Occipital lobe (tissue), 2 donors: ENCODE measurements around the gene SGTA. TPM values are rescaled to one million over a fixed set of nuclear protein-coding genes. Genes with fewer than 3 reads are reported as not detected.

Experiments used
- DNase-seq: peaks from one replicate; lab custom pipeline; 2025; lab: John Stamatoyannopoulos, UW
- total RNA-seq: library from RNA; depleted of rRNA; stranded (reverse); fragments of >200 nt; gene quantifications from one replicate; pipeline ENCODE4 v1.2.3, GENCODE V29; 2014

SGTA gene
- total RNA-seq, 1 donor from 2014 or later, result 24.2 TPM

DNA sequence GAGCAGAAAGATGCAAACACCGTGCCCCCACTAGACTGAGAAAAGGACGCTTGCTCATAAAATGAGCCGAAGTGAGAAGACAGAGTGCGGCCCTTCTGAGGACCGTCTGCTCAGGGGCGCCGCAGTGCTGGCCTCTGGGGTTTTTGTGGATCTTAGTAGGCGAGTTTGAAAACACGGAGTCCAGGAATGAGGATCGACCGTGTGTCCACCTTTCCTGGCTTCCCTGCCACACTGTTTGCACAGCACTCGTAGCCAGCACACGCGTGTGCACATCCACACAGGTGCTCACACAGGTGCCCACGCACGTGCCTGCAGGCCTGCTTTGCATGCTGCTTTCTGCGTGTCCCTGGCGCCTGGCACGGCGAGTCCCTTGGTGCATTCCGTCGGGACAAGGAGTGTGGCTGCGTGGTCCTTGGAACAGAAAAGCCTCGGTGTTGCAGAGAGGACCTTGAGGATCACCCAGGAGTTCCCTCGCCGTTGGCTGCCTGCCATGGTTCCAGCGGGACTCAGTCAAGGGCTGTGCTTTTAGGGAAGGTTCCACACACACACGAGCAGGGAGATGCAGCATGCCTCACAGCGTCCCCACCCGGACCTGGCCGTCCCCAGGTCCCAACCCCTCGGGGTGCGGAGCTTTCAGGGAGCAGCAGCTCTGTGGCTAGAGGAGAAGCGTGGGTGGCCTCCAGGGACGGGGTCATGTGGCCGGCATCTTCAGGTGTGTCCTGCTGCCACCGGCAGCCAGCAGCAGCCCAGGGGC is 26.5 kb upstream of the SGTA start:
- DNase-seq, result no peak

DNA sequence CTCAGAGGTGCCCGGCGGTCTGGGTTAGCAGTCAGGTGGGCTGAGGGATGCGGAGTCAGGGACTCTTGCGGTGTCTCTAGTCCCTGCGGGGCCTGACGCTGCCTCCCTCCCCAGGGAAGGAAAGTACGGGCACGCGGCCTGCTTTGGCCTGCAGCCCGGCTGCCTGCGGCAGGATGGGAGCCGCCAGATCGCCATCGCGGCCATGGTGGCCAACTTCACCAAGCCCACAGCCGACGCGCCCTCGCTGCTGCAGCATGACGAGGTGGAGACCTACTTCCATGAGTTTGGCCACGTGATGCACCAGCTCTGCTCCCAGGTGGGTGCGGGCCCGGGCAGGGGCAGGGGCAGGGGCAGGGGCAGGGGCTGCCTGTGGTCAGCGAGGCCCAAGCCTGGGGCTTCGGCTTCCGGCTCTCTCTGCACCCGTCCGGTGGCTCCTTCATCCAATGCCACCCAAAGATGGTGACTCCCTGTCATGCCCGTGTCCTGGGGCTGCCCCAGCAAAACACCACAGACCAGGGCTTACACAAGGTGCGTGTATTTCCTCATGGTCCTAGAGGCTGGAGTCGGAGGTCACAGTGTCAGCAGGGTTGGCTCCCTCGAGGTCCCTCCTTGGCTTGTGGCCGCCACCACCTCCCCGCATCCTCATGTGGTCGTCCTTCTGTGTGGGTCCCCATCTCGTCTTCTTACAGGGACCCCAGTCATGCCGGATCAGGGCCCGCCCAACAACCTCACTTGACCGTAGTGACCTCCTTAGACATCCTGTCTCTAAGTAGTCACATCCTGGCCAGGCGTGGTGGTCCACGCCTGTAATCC is 25.3 kb upstream of the SGTA start:
- no peak for DNase-seq

DNA sequence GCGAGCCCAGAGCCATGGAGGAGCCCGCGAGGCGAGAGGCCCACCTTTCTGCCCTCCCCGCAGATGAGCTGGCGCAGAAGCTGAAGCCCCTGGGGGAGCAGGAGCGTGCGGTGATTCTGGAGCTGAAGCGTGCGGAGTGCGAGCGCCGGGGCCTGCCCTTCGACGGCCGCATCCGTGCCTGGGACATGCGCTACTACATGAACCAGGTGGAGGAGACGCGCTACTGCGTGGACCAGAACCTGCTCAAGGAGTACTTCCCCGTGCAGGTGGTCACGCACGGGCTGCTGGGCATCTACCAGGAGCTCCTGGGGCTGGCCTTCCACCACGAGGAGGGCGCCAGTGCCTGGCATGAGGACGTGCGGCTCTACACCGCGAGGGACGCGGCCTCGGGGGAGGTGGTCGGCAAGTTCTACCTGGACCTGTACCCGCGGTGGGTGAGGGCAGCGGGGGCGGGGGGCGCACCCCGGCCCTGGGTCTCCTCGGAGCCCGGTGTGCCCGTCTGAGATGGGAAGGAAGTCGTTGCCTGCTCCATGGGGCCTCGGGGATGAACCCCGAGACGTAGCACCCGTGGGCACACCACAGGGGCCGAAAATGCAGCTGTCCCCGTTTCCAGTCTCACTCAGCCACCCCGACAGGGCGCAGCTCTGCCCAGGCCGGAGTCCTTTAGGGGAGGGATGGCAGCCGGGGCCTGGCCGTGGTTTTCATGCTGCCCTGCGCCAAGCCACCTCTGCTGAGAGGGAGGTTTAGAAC is 24.5 kb upstream of the SGTA start:
- DNase-seq, result no peak

DNA sequence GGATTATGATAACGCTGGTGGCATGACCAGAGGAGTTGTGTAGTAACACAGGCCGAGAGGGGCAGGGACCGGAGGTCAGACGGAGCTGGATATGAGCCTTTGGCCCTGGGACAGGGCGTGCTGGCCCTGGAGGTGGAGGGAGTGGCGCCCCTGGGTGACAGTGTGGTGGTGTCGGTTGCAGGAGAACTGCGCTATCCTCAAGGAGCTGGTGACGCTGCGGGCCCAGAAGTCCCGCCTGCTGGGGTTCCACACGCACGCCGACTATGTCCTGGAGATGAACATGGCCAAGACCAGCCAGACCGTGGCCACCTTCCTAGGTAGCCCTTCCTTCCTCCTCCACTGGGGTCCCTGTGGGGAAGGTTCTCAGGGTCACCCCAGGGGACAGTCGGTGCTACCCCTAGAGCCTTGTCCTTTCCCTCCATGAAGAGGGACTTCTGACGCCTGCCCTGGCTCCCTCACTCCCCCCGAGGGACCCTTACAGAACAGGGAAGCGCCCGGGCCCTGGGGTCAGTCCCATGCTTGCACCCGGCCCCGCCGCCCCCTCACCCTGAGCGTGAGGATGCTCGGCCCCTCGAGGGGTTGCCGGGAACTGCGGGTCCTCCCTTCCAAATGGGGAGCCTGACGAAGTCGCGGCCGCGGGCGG is 23.8 kb upstream of the SGTA start:
- DNase-seq, result no peak

DNA sequence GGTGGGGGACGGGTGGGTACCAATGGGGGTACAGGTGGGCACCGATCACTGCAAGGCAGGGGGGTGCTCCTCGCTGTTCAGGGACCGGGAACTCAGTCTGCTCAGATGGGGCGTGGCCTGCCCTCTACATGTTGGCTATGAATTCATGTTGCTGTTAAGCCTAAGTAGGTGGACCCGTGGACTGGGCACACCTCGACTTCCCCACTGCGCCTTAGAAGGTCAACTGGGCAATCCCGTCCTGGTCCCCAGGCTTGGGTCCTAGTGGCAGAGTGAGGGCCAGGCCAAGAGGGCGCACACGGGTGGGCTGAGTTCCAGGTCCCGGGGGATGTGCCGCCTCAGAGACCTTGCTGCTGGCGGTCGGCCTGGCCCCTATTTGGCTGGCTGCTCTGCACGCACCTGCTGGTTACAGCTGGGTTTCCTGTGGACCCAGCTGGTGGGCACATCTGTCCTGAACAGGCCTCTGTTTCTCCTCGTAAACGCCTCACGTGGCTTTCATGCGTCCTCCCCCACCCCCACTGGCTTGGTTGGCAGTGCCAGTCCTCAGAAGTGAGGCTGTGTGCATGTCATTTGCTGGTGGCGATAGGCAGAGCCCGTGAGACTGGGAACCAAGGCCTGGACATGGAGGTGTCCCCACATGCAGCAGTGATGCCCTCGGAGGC is 23.0 kb upstream of the SGTA start:
- no peak for DNase-seq

DNA sequence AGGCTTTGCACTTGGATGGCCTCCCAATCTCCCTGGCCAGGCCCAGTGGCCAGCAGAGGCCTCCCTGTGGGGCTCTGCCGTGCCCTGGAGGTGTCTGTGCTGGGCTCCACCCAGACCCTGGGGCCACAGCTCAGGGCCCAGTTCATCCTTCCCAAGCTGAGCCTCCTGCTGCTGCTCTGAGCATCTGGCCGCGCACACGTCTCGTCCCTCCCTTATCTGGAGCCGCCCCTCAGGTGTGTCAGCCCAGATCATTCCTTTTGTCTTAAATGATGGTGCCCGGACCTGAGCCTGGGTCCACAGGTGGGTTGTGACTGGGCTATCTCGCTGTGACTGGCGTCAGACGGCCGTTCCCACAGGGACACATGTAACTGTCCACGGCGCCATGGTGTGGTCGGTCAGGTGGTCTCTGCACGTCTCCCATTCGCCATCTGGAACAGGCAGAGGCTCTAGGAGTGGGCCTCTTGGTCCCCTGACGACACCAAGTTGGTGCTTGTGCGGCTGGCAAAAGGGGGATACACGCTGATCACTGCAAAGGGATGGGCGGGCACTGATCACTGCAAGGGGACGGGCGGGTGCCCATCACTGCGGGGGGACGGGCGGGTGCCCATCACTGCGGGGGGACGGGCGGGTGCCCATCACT is 22.3 kb upstream of the SGTA start:
- no peak for DNase-seq

DNA sequence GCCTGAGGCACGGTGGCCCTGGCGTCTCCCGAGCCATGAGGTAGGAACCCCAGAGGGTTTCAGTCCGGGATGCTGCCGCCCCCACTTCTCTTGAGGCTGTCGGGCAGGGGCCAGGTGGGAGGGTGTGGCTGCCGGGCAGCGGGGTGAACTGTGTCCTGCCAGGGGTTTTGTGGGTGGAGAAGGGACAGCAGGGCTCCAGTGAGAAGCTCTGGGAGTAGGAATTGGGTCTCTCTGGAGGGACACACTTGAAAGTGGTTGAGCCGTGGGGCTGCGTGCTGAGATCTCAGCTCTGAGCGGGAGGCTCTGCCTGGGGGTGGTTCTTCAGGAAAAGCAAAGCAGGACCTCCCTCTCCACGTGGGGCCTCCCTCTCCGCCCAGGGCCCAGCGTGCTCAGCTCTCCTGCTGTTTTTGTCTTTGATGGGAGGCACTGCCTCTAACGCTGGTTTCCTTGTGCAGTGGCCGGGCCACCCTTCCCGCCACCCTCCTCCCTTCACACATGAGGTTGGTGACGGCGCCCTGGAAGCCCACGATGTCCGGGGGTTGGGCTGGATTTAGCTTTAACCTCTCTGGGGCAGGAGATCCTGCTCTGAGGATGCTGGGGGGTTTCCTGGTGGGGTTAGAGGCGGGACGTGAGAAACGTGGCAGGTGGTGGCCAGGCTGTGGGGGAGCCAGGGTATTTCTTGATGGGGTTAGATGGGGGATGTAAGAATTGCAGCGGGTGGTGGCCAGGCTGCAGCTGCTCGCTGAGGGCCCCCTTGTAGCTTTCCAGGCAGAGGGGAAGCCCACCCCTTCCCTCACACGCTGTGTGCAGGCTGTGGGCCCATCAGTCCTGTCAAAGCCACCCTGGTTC is 21.3 kb upstream of the SGTA start:
- DNase-seq, result no peak

DNA sequence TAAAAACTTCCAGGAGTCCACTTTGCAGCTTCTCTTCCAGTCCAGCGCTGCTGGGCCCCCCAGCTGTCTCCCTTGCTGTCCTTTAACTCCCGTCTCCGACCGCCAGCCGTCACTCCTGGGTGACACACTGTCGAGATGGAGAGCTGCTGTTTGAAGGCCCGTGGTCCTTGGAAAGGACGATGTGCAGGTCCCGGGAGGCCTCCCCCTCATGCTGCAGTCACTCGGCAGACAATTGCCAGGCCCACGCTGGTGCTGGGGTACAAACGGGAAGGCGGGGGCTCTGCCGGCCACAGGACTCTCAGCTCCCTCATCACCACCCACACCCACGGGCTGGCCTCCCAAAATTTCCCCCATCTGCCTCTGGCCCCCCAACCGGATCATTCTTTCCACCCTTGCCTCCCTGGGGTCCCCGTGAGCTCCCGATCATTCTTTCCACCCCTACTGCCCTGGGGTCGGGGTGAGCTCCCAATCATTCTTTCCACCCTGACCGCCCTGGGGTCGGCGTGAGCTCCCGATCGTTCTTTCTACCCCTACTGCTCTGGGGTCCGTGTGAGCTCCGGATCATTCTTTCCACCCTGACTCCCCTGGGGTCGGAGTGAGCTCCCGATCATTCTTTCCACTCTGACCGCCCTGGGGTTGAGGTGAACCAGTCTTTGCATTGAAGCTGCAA is 20.5 kb upstream of the SGTA start:
- DNase-seq, result no peak

DNA sequence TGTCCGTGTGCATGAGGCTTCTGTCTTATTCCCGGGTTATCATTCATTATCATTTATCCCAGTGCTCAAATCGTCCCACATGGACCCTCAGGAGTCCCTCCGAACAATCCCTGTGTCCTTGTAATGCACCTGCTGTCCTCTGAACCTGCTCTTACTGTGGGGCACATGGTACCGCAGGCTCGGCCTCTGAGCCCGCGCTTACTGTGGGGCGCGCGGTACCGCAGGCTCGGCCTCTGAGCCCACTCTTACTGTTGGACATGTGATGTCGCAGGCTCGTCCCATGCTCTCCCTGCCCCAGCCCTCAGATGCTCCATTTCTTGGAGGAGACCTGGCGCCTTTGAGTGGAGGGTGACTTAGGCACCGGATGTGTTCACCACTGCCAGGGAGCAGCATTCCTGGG is 19.8 kb upstream of the SGTA start:
- no peak for DNase-seq

DNA sequence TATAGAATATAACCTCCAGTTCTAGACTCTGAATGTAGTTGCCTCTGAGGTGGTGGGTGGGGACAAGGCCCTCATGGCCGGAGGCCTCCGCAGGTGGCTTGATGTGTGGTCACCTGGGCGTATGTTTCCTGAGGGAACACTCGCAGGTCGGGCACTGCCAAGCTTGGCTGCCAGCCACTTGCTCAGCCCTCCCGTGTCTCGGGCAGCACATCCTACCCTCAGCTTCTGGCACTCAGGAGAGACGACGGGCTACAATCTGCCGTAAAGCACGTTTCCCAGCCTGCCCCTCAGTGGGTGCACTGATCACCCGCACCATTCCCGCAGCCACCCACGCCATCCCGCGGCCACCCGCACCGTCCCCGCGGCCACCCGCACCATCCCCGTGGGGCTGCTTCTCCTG is 17.4 kb upstream of the SGTA start:
- no peak for DNase-seq

DNA sequence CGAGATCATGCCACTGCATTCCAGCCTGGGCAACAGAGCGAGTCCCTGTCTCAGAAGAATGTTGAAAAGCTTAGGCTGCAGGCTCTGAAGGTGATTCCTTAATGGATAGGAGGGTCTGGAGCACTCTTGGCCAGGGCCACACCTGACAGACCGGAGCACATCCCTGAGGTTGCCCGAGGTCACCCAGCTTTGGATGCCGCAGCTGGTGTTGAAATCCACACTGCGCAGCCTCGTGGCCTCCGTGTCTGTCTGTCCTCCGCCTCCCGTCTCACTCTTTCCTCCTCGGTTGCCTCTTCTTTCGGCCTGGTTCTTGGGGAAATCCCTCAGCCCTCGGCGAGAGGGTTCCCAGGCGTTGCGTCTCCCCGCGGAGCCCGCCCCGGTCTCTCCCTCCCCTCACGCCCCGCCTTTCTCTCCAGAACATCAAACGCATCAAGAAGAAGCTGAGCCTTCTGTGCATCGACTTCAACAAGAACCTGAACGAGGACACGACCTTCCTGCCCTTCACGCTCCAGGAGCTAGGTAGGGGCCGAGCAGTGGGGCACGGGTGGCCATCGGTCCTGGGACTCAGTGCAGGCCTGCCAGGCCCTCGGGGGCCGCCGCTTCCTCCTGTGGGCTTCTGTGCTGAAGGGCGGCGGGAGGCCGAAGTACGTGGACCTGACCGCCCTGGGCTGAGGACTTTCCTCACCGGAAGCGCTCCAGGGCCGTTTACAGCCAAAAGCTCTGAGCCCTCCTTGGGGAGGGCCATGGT is 16.4 kb upstream of the SGTA start:
- no peak for DNase-seq

DNA sequence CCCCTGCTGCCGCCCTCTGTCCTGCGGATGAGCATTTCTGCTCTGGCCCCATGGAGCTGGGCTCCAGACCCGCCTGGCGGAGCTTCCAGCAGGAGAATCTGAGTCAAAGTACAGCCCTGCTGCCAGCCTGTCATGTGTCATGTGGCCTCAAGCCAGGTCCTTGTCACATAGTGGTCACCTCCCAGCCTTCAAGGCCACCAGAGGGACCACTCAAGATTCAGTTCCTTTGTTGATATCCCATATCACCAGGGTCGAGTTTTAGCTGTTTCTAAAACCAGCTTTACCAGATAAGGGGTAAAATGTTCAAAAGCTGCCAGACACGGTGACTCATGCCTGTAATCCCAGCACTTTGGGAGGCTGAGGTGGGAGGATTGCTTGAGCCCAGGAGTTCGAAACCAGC is 15.7 kb upstream of the SGTA start:
- DNase-seq, result no peak

DNA sequence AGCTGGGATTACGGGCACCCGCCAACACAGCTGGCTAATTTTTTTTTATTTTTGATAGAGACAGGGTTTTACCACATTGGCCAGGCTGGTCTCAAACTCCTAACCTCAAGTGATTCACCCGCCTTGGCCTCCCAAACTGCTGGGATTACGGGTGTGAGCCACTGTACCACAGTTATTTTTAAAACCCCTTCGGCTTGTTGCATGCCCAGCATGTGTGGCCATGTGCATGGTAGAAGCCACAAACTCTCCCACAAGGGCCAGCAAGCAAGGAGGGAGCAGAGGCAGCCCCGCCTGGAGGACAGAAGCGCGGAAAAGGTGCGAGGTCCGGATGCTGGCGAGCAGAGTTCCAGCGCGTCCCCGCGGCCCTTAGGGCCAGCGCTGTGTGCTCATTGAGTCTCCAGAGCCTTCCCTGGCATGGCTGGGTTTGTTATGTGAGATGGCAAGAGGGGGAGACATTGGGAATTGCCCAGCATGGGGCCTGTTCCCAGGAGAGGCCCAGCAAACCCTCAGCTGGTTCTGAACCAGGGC is 15.1 kb upstream of the SGTA start:
- no peak for DNase-seq

DNA sequence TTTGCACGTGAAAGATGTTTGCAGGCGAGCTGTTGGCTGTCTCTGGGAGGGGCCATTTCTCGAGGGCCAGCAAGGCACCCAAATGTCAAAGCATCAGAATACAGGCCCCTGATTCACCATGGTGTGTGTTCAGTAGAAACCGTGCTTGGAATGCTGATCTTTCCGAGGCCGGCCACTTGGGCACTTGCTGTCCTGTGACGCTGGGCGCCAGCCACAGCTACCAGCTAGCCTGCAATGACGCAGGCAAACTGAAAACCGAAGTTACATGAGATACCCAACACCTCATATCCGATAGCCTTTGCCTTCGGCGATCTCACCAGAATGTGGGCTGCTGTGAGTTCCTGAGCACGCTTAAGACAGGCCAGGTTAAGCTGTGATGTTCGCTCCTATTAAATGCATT is 14.2 kb upstream of the SGTA start:
- no peak for DNase-seq

DNA sequence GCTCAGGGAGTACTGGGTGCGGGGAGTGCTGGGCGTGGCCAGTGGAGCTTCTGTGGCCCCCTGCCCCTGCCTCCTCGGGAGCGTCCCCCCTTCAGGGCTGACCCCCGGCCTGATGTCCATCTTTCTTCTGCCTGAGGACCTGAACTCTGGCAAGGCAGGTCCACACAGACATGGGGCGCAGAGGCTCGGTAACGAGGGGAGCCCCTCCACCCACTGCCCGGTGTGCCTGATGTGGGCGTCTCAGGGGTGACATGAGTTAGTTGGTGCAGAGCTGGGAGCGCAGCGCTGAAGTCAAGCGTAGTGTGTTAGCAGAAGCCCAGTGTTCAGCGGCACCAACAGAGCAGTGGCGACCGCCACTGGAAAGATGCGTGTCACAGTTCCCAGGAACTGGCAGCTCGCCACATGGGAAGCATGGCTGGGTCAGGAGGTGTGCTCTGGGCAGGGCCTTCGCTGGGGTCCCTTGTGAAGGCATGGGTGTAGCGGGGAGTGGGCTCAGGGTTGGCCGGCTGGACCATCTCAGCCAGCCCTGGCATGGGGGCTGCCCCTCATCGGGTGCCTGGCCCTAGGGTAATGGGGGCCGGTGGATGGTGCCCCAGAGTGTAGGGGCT is 13.7 kb upstream of the SGTA start:
- DNase-seq, result no peak

DNA sequence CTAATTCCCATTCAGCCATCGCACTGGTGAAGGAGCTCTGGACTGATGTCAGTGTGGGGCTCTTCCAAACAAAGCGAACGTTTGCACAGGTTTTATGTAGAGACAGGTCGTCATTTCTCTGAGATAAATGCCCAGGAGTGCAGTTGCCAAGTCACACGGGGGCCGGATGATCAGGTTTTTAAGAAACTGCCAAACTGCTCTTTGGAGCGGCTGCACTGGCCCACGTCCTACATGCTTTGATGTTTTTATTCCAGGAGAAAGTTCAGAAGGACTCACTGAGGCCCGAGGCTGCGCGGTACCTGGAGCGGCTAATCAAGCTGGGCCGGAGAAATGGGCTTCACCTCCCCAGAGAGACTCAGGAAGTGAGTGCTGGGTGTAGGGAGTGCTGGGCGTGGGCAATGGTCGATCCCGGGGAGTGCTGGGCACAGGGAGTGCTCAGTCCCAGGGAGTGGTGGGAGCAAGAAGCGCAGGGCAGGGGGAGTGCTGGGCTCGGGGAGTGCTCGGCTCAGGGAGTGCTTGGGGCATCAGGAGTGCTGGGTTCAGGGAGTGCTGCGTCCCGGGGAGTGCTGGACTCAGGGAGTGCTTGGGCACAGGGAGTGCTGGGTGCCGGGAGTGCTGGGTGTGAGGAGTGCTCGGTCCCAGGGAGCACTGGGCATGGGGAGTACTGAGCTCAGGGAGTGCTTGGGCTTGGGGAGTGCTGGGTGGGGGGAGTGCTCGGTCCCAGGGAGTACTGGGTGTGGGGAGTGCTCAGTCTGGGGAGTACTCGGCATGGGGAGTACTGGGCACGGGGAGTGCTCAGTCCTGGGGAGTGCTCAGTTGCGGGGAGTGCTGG is 13.0 kb upstream of the SGTA start:
- DNase-seq, result no peak

DNA sequence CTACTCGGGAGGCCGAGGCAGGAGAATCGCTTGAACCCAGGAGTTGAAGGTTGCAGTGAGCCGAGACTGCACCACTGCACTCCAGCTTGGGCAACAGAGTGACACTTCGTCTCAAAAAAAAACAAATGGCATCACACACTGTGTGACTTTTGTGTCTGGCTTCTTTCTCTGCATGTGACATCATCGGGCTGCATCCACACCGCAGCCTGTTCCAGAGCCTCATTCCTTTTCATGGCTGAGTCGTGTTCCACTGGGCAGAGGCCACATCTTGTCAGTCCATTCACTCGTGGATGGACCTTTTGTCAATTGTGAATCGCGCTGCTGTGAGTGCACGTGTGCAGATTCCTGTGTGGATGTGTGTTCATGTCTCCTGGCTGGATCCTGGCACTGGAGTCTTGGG is 10.5 kb upstream of the SGTA start:
- no peak for DNase-seq
